ENCODE data around the gene PXMP4. TPM values are rescaled to one million over a fixed set of nuclear protein-coding genes. Genes with fewer than 3 reads are reported as not detected.

The PXMP4 gene
- total RNA-seq, 3 donors from 2014 or later = 14.5 to 18.6 (median 18.2) TPM

- no peak for DNase-seq
- intact Hi-C loops (cut with DNase I, micrococcal nuclease) = no loop called here
- TF ChIP-seq CTCF (IDR thresholded peaks at IDR 0.05) = no peak
- H3K9me3 ChIP-seq = peaks cover 5% of the 10 kb centered on the region
- H3K4me1 ChIP-seq (ENCODE audit: low read depth) = no peaks in the 10 kb centered on the region
- no peaks in the 10 kb centered on the region for H3K36me3 ChIP-seq (ENCODE audit: low read depth)
- no peak for ATAC-seq
- H3K4me3 ChIP-seq = no peak overlapping the region
Observed at GRCh38 chr20:33753143-33753542, 33.0 kb upstream of the PXMP4 start.

GRCh38 chr20:33751775-33752174 lies 31.7 kb upstream of the PXMP4 start:
- TF ChIP-seq CTCF (IDR thresholded peaks at IDR 0.05) = no peak
- Histone ChIP-seq H3K4me1 (ENCODE audit: low read depth) (no peaks in the 10 kb centered on the region), H3K4me3 (no peak overlapping the region), H3K36me3 (ENCODE audit: low read depth) (no peaks in the 10 kb centered on the region), H3K9me3 (no peaks in the 10 kb centered on the region)
- intact Hi-C loops (cut with DNase I, micrococcal nuclease) = no loop called here
- DNase-seq = no peak
- no peak for ATAC-seq

- Histone ChIP-seq H3K36me3 (ENCODE audit: low read depth) (no peaks in the 10 kb centered on the region), H3K9me3 (no peaks in the 10 kb centered on the region), H3K4me3 (no peak overlapping the region), H3K4me1 (ENCODE audit: low read depth) (peaks cover 5% of the 10 kb centered on the region)
- intact Hi-C loops (cut with DNase I, micrococcal nuclease) = no loop called here
- ATAC-seq (no peak), DNase-seq (no peak)
- no peak for TF ChIP-seq CTCF (IDR thresholded peaks at IDR 0.05)
Observed at GRCh38 chr20:33746325-33746998, 26.4 kb upstream of the PXMP4 start.

GRCh38 chr20:33744773-33745385 lies 24.8 kb upstream of the PXMP4 start:
- intact Hi-C loops (cut with DNase I, micrococcal nuclease) = no loop called here

GRCh38 chr20:33744181-33744580 lies 24.1 kb upstream of the PXMP4 start:
- H3K36me3 ChIP-seq (ENCODE audit: low read depth) = no peaks in the 10 kb centered on the region
- no peak for DNase-seq
- H3K4me3 ChIP-seq = no peak overlapping the region
- no peaks in the 10 kb centered on the region for H3K9me3 ChIP-seq
- no peak for ATAC-seq
- intact Hi-C loops (cut with DNase I, micrococcal nuclease) = no loop called here
- H3K4me1 ChIP-seq (ENCODE audit: low read depth) = peaks cover 5% of the 10 kb centered on the region
- no peak for TF ChIP-seq CTCF (IDR thresholded peaks at IDR 0.05)

More at GRCh38 chr20:33744773-33745385, 24.8 kb upstream of the PXMP4 start:
- Histone ChIP-seq H3K36me3 (ENCODE audit: low read depth) (no peaks in the 10 kb centered on the region), H3K4me3 (no peak overlapping the region), H3K9me3 (no peaks in the 10 kb centered on the region), H3K4me1 (ENCODE audit: low read depth) (peaks cover 5% of the 10 kb centered on the region)
- TF ChIP-seq CTCF (IDR thresholded peaks at IDR 0.05) = no peak
- DNase-seq = peak; percentile 80 to 87 (median 81)
- peak; percentile 74 for ATAC-seq

Measured in mucosa of descending colon (tissue), 3 donors.